ENCODE data around the gene PODXL2.
"Not testable (repeated sequence)": the region's sequence is repeated elsewhere in the genome, so short reads cannot be mapped to it uniquely, and the experiment has no call there.

Gene PODXL2

GRCh38 chr3:127673191-127674100 is 44.5 kb downstream of the PODXL2 start:
- DNase-seq (ENCODE audit: low read depth in 2 of 2, low spot score in 1 of 2): peak; percentile 8 to 17

GRCh38 chr3:127674101-127674721 is 45.2 kb downstream of the PODXL2 start:
- no peak for DNase-seq (ENCODE audit: low read depth in 2 of 2, low spot score in 1 of 2)

GRCh38 chr3:127674790-127675189 is 45.8 kb downstream of the PODXL2 start:
- DNase-seq (ENCODE audit: low read depth in 2 of 2, low spot score in 1 of 2): no peak

- no peak for DNase-seq (ENCODE audit: low read depth in 2 of 2, low spot score in 1 of 2)
These were observed 46.8 kb downstream of the PODXL2 start for GRCh38 chr3:127675651-127676391.

GRCh38 chr3:127676456-127676855 is 47.5 kb downstream of the PODXL2 start:
- no peak for DNase-seq (ENCODE audit: low read depth in 2 of 2, low spot score in 1 of 2)

GRCh38 chr3:127676921-127677351 is 48.0 kb downstream of the PODXL2 start:
- no peak for DNase-seq (ENCODE audit: low read depth in 2 of 2, low spot score in 1 of 2)

- DNase-seq (ENCODE audit: low read depth in 2 of 2, low spot score in 1 of 2): no peak
These were observed 48.7 kb downstream of the PODXL2 start for GRCh38 chr3:127677541-127678314.

GRCh38 chr3:127678315-127678599 is 49.3 kb downstream of the PODXL2 start:
- DNase-seq (ENCODE audit: low read depth in 2 of 2, low spot score in 1 of 2): no peak

GRCh38 chr3:127678611-127679533 is 49.9 kb downstream of the PODXL2 start:
- no peak for DNase-seq (ENCODE audit: low read depth in 2 of 2, low spot score in 1 of 2)

- no peak for DNase-seq (ENCODE audit: low read depth in 2 of 2, low spot score in 1 of 2)
These were observed 50.7 kb downstream of the PODXL2 start for GRCh38 chr3:127679534-127680145.

GRCh38 chr3:127680146-127680661 is 51.2 kb downstream of the PODXL2 start:
- DNase-seq (ENCODE audit: low read depth in 2 of 2, low spot score in 1 of 2): no peak

GRCh38 chr3:127680798-127681221 is 51.8 kb downstream of the PODXL2 start:
- DNase-seq (ENCODE audit: low read depth in 2 of 2, low spot score in 1 of 2): no peak

GRCh38 chr3:127682175-127682554 is 53.2 kb downstream of the PODXL2 start:
- DNase-seq (ENCODE audit: low read depth in 2 of 2, low spot score in 1 of 2): not testable (repeated sequence)

GRCh38 chr3:127682561-127682960 is 53.6 kb downstream of the PODXL2 start:
- no peak for DNase-seq (ENCODE audit: low read depth in 2 of 2, low spot score in 1 of 2)

GRCh38 chr3:127684871-127685707 is 56.1 kb downstream of the PODXL2 start:
- no peak for DNase-seq (ENCODE audit: low read depth in 2 of 2, low spot score in 1 of 2)

- no peak for DNase-seq (ENCODE audit: low read depth in 2 of 2, low spot score in 1 of 2)
These were observed 56.9 kb downstream of the PODXL2 start for GRCh38 chr3:127685708-127686511.

GRCh38 chr3:127686512-127686894 is 57.5 kb downstream of the PODXL2 start:
- no peak for DNase-seq (ENCODE audit: low read depth in 2 of 2, low spot score in 1 of 2)
